NCI-H1105 (cell line): ENCODE measurements around the gene LGALS13.
"Not testable (repeated sequence)": the region's sequence is repeated elsewhere in the genome, so short reads cannot be mapped to it uniquely, and the experiment has no call there.

ENCODE experiments used
- DNase-seq: peaks from one replicate; lab custom pipeline; 2025; lab: John Stamatoyannopoulos, UW

LGALS13 gene

DNA sequence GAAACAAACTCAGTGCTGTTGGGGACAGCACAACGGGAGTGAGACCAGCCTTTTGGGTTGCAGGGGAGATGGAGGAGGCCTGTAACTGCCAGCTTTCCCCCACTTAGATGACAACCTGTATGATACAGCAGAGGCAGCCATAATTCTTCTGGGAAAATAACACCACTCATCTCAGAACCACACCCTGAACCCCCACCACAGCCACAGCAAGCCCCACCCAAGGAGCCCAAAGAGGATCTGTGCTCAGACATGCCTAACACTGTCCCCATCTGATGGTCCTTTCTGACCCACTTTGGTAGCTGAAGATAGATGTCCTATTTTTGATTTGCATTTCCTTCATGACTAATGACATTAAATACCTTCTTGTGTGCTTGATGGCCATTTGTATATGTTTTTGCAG is 15.4 kb downstream of the LGALS13 start:
- DNase-seq, result no peak

DNA sequence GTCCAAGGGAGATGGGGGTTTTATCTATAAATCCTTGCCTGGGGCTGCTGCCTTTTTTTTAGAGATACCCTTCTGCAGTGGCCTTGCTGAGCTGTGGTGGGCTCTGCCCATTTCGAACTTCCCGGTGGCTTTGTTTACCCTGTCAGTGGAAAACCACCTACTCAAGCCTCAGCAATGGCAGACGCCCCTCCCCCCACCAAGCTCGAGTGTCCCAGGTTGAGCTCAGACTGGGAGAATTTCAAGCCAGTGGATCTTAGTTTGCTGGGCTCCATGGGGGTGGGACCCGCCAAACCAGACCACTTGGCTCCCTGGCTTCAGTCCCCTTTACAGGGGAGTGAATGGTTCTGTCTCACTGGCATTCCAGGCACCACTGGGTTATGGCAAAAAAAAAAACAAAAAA is 21.6 kb downstream of the LGALS13 start:
- no peak for DNase-seq

DNA sequence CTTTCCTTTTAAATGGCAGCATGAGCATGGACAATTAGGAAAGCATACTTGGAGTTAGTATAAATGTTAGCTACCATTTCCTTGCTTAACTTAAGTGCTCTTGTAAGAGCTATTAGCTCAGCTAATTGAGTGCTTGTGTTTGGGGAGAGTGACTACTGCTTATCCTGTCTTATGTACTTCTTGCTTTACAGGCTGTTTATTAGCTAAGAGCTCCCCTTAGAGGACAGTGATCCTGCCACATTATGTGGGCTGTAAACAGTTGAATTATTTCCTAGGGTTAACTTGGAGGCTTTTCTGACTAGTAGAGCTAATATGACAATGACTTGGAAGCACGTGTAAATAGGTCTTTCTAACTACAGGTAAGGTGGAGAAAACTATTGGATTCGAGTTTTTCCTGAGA is 25.3 kb downstream of the LGALS13 start:
- DNase-seq, result not testable (repeated sequence)

DNA sequence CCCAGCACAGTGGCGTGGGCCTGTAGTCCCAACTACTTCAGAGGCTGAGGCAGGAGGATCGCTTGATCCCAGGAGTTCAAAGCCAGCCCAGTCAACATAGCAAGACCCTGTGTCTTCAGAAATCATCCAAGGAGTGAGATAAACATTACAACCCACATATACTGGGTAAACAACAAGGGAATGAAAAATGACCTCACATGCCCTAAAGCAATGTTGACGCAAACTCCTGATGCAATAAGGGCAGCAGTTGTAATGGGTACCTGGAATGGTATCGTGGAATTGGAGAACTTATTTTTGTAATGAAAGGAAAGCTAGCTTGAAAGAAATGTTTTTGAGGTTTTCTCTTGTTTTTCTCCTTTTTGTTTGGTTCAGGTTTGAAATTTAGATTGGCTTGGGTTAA is 28.9 kb downstream of the LGALS13 start:
- no peak for DNase-seq

DNA sequence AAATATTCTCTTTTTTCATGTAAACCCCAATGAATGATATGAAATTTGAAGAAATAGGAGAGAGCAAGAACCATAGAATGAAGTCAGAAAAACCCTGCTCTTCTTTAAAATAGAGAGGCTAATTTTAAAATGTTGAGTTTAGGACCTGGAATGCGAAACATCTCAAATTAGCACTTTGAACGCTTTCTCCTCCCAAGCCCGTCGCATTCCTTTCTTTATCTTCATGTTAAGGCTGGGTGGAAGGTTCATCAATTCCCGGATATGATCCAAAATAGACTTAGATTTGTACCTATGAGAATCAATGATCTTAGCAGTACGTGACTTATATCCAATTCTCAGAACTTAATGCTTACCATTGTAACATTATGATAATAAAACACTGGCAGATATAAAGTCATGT is 29.3 kb downstream of the LGALS13 start:
- DNase-seq, result no peak

DNA sequence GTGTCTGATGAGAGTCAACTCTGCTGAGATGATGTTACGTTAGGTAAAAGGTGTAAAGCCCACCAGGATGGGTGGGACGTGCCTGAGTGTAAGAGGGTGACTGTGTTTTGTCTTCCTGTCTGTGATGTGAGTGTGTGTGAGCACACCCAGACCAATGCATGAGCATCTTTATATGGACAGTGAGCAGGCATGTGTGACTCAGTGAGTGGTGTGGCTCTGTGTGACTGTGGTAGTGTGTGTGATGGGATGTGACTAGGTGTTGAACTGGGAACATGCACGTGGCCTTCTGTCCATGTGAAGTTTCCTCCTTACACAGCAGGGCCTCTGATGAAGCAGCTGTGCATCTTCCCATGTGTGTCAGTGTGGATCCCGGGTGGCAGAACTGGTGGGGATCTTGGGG is 35.6 kb downstream of the LGALS13 start:
- DNase-seq, result no peak

DNA sequence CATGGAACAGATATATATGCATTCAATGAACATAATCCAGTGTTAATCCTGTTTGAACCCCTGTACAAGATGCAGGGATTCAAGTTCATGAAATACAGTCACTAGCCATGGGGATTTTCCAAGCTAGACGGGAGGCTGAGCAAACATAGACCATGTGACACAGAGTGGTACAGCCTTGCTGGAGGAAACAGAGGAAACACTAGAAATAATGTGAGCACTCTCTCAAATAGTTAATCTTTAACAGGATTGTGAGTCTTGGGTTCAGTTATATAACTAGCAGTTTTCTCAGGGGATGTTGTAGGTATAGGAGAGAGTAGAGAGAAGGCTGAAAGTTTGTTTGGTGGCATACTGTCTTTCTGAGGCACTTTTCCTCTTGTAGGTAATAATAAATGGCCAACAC is 39.4 kb downstream of the LGALS13 start:
- DNase-seq, result no peak

DNA sequence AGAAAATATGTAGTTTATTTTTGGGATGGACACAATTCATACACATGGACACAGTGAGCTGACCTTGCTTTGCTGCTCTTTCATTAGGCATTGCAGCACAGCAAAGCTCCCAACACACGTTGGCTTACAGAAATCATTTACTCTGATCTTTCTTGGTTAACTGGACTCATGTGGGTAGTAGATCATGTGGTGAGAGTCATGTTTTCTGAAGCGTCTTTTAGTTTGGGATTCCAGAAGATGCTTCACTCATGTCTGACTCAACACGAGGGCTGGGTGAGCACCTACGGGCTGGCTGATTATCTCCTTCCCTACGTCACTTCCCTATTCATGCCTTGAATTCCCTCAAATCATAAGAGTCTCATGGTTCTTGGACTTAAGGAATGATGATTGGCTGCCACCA is 41.3 kb downstream of the LGALS13 start:
- no peak for DNase-seq

DNA sequence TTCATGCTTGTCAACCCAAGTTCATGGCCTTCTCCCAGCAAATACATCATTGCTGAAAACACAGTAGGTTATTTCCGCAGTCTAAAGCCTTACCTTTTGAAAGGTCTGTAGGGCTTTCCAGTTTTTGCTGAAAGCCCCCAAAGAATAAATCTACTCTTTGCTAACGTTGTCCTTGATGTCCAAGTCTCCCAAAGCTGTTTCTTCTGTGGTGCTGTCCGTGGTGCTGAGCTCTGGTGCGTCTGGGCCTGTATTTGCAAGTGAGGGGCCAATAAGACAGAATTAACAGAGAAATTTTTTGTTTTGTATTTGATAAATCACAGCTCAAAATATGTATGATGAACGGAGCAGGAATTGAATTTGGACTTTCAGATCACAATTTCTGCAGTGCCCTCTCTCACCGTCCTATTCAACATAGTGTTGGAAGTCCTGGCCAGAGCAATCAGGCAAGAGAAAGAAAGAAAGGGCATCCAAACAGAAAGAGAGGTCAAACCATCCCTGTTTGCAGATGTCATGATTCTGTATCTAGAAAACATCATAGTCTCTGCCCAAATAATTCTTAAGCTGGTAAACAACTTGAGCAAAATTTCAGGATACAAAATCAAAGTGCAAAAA is 43.6 kb downstream of the LGALS13 start:
- no peak for DNase-seq

DNA sequence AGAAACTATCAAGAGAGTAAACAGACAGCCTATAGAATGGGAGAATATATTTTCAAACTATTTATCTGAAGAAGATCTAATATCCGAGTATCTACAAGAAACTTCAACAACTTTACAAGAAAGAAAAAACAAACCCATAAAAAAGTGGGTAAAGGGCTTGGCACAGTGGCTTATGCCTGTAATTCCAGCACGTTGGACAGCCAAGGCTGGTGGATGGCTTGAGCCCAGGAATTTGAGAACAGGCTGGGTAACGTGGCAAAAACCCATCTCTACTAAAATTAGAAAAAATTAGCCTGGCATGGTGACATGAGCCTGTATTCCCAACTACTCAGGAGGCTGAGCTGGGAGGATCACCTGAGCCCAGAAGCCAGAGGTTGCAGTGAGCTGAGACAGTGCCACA is 45.6 kb downstream of the LGALS13 start:
- DNase-seq, result no peak

DNA sequence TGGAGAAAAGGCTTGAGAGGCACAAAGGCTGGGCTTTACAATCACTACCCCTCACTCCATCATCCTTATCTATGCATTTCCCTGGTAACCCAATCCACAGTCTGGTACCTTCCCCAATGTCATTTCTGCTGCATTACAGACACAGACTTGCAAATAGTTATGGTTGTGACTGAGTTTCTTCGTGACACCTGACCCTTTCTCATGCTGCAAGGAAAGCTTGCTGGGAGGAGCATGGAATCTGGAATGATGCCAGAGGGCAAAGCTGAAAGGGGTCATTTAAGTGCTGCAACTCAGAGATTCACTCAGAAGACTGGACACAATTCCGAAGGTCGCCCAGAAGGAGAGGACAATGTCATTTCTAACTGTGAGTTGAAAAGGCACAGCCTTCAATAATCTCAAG is 53.3 kb downstream of the LGALS13 start, which contains the start of gene LGALS16:
LGALS16 (plus strand) TSS at position 301 of the 400 bp plus-strand sequence; CDS start at position 350, 49 bp downstream.
- DNase-seq, result no peak
